ENCODE data around the gene MTUS2.

DNA sequence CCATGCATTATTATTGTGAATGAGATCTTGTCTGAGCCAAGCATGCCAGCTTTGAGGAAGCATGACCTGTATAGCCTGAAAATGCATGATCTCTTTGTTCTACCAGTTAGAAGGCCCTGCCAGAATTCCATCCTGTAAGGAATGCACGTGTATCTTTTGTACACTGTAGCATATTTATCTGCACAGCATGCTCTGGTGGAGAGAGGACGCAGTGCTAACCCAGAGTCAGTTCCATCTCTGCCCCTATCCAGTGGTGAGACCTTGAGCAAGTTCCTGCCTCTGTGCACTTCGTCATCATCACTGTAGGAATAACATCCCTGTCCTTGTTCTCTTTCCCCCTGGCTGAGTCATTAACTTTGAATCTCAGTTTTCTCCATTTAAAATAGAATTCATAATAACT is 541.6 kb downstream of the MTUS2 start:
- TF ChIP-seq, protein P1, sequence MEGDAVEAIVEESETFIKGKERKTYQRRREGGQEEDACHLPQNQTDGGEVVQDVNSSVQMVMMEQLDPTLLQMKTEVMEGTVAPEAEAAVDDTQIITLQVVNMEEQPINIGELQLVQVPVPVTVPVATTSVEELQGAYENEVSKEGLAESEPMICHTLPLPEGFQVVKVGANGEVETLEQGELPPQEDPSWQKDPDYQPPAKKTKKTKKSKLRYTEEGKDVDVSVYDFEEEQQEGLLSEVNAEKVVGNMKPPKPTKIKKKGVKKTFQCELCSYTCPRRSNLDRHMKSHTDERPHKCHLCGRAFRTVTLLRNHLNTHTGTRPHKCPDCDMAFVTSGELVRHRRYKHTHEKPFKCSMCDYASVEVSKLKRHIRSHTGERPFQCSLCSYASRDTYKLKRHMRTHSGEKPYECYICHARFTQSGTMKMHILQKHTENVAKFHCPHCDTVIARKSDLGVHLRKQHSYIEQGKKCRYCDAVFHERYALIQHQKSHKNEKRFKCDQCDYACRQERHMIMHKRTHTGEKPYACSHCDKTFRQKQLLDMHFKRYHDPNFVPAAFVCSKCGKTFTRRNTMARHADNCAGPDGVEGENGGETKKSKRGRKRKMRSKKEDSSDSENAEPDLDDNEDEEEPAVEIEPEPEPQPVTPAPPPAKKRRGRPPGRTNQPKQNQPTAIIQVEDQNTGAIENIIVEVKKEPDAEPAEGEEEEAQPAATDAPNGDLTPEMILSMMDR (conservative IDR thresholded peaks at IDR 0.05; ENCODE audit: low read depth, low read length): no peak
- TF ChIP-seq EZH2 (IDR thresholded peaks at IDR 0.05; ENCODE audit: low read length, unreplicated experiment): no peak
